VCaP (cell line): ENCODE results near the gene SLC5A11.

Experiments used
- H3K27ac ChIP-seq: fragments of 450-650 bp; 2 replicates; pipeline ENCODE4 v1.5.1; 2017
- TF ChIP-seq, protein P1 (sequence below): fragments of 450-650 bp; conservative IDR thresholded peaks from 2 replicates; pipeline ENCODE4 v1.5.1; 2017; ENCODE audit warnings: mild to moderate bottlenecking, moderate library complexity

SLC5A11 gene, protein sequence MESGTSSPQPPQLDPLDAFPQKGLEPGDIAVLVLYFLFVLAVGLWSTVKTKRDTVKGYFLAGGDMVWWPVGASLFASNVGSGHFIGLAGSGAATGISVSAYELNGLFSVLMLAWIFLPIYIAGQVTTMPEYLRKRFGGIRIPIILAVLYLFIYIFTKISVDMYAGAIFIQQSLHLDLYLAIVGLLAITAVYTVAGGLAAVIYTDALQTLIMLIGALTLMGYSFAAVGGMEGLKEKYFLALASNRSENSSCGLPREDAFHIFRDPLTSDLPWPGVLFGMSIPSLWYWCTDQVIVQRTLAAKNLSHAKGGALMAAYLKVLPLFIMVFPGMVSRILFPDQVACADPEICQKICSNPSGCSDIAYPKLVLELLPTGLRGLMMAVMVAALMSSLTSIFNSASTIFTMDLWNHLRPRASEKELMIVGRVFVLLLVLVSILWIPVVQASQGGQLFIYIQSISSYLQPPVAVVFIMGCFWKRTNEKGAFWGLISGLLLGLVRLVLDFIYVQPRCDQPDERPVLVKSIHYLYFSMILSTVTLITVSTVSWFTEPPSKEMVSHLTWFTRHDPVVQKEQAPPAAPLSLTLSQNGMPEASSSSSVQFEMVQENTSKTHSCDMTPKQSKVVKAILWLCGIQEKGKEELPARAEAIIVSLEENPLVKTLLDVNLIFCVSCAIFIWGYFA

DNA sequence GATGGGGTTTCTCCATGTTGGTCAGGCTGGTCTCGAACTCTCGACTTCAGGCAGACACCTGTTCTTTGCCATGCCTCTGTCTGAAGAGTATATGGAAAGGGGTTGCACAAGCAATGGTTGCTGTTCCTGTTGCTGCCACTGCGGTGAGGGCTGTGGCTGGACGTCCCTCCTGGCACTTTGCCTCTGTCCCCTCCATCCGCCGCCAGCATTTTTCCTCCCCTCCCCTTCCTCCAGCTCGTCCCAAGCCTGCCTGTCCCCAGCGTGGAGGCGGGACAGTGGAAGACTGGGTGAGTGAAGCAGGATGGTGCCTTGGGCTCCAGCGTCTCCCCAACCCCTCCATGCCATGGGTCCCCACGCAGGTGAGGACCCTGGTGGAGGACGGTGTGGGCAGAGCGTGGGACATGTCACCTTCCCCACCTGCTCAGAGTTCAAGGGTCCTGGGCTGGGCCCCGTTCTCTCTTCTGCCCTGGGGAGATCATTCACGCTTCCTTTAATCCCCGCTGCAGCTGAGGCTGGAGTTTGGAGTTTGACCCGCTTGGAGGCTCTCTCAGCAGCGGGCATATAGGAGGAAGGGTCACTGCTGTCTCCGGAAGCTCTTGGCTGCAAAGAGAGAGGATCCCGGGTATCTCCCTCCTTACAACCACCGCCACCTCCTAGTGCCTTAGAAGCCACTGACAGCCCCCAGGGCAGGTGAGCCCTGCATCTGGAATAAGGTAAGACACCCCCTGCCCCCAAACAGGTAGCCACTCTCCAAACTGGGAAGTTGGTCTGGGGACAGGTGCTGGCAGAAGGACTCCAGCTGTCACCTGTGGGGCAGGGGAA, at the start of gene SLC5A11:
SLC5A11 (plus strand) TSS at position 238 of the 822 bp plus-strand sequence. CDS start 12,681 bp downstream, outside the sequence.
- TF ChIP-seq, protein P1, sequence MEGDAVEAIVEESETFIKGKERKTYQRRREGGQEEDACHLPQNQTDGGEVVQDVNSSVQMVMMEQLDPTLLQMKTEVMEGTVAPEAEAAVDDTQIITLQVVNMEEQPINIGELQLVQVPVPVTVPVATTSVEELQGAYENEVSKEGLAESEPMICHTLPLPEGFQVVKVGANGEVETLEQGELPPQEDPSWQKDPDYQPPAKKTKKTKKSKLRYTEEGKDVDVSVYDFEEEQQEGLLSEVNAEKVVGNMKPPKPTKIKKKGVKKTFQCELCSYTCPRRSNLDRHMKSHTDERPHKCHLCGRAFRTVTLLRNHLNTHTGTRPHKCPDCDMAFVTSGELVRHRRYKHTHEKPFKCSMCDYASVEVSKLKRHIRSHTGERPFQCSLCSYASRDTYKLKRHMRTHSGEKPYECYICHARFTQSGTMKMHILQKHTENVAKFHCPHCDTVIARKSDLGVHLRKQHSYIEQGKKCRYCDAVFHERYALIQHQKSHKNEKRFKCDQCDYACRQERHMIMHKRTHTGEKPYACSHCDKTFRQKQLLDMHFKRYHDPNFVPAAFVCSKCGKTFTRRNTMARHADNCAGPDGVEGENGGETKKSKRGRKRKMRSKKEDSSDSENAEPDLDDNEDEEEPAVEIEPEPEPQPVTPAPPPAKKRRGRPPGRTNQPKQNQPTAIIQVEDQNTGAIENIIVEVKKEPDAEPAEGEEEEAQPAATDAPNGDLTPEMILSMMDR: no peak
- H3K27ac ChIP-seq: no peak within 1 kb of the TSS

GRCh38 chr16:24800586-24800985, 45.2 kb upstream of the SLC5A11 start:
- H3K27ac ChIP-seq: no peak overlapping the region
- TF ChIP-seq, protein P1: peak; percentile 71

GRCh38 chr16:24801761-24802302, 43.9 kb upstream of the SLC5A11 start:
- H3K27ac ChIP-seq: no peak overlapping the region
- TF ChIP-seq, protein P1: no peak

DNA sequence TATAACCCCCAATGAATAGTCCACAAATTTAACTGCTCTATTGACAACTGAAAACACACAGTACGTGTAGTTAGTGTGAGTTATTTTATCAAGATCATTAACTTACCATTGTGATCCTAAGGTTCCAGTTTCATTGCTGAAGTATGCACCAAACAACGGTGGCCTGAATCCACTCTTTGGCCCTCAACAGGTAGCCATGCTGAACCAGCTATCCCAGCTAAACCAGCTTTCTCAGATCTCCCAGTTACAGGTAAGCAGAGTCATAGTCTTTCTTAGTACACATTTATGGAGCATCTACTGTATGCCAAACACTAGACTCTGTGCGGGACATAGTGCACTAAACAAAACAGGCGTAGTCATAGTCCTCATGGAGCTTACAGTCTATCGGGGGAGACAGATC, 40.3 kb upstream of the SLC5A11 start:
- no peak overlapping the region for H3K27ac ChIP-seq
- TF ChIP-seq, protein P1: no peak

GRCh38 chr16:24807301-24807700, 38.5 kb upstream of the SLC5A11 start:
- TF ChIP-seq, protein P1: no peak
- H3K27ac ChIP-seq: no peak overlapping the region

GRCh38 chr16:24810951-24811843, 34.6 kb upstream of the SLC5A11 start:
- TF ChIP-seq, protein P1: no peak
- H3K27ac ChIP-seq: peak overlapping the region; percentile 53

GRCh38 chr16:24812813-24813212, 33.0 kb upstream of the SLC5A11 start:
- peak overlapping the region; percentile 36 for H3K27ac ChIP-seq
